Mesothelial cell of epicardium (in vitro differentiated cells): ENCODE data around the gene AARS2. TPM values are rescaled to one million over a fixed set of nuclear protein-coding genes. Genes with fewer than 3 reads are reported as not detected.
"Not testable (repeated sequence)": the region's sequence is repeated elsewhere in the genome, so short reads cannot be mapped to it uniquely, and the experiment has no call there.

Experiments
- DNase-seq, 2 experiments: peaks; one replicate each; pipeline ENCODE4 v3.0.0; 2021; ENCODE audit warnings: low spot score in 2 of 2; ENCODE audit not compliant: unreplicated experiment in 2 of 2
- H3K27ac Mint-ChIP-seq: 2 replicates; pipeline ENCODE4 v1.8.0; 2021; ENCODE audit warnings: mixed read lengths
- H3K27me3 Mint-ChIP-seq: 2 replicates; pipeline ENCODE4 v1.8.0; 2021; ENCODE audit warnings: low read depth, mixed read lengths
- H3K36me3 Mint-ChIP-seq: 2 replicates; pipeline ENCODE4 v1.8.0; 2021; ENCODE audit warnings: mixed read lengths
- H3K4me1 Mint-ChIP-seq: 2 replicates; pipeline ENCODE4 v1.8.0; 2021; ENCODE audit warnings: mixed read lengths
- H3K4me3 Mint-ChIP-seq: 2 replicates; pipeline ENCODE4 v1.8.0; 2021; ENCODE audit warnings: mild to moderate bottlenecking, moderate library complexity, mixed read lengths
- H3K9me3 Mint-ChIP-seq: 2 replicates; pipeline ENCODE4 v1.8.0; 2021; ENCODE audit warnings: mixed read lengths
- total RNA-seq: library from RNA; stranded (reverse); gene quantifications from 3 replicates; pipeline ENCODE4 v1.2.1, GENCODE V29; 2021
- TF ChIP-seq, protein P1 (sequence below): fragments of 200-600 bp; sonication (generic); IDR thresholded peaks from one replicate; pipeline ENCODE4 v1.5.0; 2021; ENCODE audit warnings: antibody characterized with exemption; ENCODE audit not compliant: unreplicated experiment

Gene AARS2
- total RNA-seq, 1 donor from 2014 or later = 33.4 TPM

DNA sequence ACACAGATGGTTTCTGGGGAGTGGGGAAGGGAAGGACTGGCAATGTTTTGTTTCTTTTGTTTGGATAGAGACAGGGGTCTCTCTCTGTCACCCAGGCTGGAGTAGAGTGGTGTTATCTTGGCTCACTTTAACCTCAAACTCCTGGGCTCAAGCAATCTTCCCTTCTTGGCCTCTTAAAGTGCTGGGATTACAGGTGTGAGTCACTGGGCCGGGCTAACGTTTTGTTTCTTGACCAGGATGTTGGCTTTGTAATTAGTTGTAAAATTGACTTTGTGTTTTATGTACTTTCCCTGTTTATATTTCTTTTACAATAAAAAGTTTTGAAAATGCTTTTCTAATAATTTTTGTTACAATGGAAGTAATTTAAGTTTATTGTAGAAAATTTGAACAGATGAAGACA lies 40.2 kb upstream of the AARS2 start:
- Mint-ChIP-seq H3K4me3 (no peak overlapping the region), H3K27me3 (peaks cover 28% of the 10 kb centered on the region), H3K4me1 (no peaks in the 10 kb centered on the region), H3K27ac (no peak overlapping the region), H3K36me3 (no peaks in the 10 kb centered on the region), H3K9me3 (no peaks in the 10 kb centered on the region)
- TF ChIP-seq, protein P1, sequence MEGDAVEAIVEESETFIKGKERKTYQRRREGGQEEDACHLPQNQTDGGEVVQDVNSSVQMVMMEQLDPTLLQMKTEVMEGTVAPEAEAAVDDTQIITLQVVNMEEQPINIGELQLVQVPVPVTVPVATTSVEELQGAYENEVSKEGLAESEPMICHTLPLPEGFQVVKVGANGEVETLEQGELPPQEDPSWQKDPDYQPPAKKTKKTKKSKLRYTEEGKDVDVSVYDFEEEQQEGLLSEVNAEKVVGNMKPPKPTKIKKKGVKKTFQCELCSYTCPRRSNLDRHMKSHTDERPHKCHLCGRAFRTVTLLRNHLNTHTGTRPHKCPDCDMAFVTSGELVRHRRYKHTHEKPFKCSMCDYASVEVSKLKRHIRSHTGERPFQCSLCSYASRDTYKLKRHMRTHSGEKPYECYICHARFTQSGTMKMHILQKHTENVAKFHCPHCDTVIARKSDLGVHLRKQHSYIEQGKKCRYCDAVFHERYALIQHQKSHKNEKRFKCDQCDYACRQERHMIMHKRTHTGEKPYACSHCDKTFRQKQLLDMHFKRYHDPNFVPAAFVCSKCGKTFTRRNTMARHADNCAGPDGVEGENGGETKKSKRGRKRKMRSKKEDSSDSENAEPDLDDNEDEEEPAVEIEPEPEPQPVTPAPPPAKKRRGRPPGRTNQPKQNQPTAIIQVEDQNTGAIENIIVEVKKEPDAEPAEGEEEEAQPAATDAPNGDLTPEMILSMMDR = no peak
- no peak for DNase-seq

DNA sequence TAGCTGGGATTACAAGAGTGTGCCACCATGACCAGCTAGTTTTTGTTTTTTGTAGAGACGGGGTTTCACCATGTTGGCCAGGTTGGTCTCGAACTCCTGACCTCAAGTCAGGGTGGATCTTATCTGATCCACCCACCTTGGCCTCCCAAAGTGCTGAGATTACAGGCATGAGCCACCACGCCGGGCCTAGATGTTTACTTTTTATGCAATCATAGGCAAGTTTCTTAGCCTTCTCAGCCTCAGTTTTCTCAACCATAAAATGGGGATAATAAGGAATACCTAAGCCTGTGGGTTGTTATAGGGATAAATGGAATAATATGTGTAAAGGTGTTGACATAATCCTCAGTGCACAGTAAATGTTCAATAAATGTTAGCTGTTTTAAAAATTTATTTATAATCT lies 39.1 kb upstream of the AARS2 start:
- Mint-ChIP-seq H3K4me1 (no peaks in the 10 kb centered on the region), H3K9me3 (no peaks in the 10 kb centered on the region), H3K27ac (no peak overlapping the region), H3K36me3 (no peaks in the 10 kb centered on the region), H3K4me3 (no peak overlapping the region), H3K27me3 (peaks cover 20% of the 10 kb centered on the region)
- TF ChIP-seq, protein P1 = no peak
- no peak for DNase-seq

DNA sequence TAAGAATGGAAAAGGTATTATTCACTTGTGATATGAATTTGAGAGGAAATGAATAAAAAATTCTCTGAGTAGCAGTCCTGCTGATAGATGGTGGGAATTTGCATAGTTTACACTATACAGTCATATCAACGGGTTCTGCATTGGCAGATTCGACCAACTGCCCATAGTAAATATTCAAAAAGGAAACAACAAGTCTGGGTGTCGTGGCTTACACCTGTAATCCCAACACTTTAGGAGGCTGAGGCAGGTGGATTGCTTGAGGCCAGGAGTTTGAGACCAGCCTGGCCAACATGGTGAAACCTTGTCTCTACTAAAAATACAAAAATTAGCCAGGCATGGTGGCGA lies 37.5 kb upstream of the AARS2 start:
- H3K4me3 Mint-ChIP-seq, H3K27me3 Mint-ChIP-seq, H3K9me3 Mint-ChIP-seq, H3K36me3 Mint-ChIP-seq, H3K27ac Mint-ChIP-seq, DNase-seq, H3K4me1 Mint-ChIP-seq: not testable (repeated sequence)

DNA sequence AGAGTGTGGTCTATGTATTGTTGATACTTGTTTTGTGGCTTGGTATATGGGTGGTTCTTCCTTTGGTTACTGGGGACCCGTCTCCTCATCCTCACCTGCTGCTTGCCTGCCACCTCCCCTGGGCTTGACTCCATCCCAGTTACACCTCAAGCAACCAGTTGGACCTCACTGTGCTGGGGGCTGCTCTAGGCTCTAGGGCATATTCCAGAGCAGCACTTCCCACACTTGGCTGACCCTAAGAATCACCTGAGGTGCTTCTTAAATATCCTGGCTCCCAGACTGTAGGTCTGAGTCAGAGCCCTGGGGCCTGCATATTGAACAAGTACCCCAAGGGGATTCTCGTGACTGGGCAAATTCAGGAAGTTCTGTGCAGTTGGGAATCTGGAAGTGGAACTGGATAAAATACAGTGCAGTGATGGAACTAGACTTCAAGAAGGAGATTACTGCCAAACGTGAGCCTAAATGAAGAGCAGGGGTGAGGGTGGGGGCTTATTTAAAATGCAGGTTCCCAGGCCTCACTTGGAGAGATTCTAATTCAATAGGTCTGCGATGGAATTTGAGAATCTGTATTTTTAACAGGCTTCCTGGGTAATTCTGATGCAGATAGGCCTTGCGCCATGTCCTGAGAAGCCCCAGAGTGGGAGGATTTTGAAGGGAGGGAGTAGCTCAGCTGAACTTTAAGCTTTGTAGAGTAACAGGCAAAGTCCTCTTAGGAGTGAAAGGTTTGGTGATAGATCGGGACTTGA lies 36.9 kb upstream of the AARS2 start:
- H3K36me3 Mint-ChIP-seq = no peaks in the 10 kb centered on the region
- peaks cover 10% of the 10 kb centered on the region for H3K27me3 Mint-ChIP-seq
- no peaks in the 10 kb centered on the region for H3K4me1 Mint-ChIP-seq
- TF ChIP-seq, protein P1 = no peak
- no peak overlapping the region for H3K27ac Mint-ChIP-seq
- H3K4me3 Mint-ChIP-seq = no peak overlapping the region
- H3K9me3 Mint-ChIP-seq = no peaks in the 10 kb centered on the region
- DNase-seq = no peak

DNA sequence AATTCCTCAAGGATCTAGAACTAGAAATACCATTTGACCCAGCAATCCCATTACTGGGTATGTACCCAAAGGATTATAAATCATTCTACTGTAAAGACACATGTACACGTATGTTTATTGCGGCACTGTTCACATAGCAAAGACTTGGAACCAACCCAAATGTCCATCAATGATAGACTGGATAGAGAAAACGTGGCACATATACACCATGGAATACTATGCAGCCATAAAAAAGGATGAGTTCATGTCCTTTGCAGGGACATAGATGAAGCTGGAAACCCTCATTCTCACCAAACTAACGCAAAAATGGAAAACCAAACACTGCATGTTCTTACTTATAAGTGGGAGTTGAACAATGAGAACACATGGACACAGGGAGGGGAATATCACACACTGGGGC lies 33.7 kb upstream of the AARS2 start:
- not testable (repeated sequence) for H3K36me3 Mint-ChIP-seq, DNase-seq, H3K4me3 Mint-ChIP-seq, H3K27ac Mint-ChIP-seq, H3K4me1 Mint-ChIP-seq, H3K9me3 Mint-ChIP-seq
- H3K27me3 Mint-ChIP-seq = peaks cover 41% of the 10 kb centered on the region

DNA sequence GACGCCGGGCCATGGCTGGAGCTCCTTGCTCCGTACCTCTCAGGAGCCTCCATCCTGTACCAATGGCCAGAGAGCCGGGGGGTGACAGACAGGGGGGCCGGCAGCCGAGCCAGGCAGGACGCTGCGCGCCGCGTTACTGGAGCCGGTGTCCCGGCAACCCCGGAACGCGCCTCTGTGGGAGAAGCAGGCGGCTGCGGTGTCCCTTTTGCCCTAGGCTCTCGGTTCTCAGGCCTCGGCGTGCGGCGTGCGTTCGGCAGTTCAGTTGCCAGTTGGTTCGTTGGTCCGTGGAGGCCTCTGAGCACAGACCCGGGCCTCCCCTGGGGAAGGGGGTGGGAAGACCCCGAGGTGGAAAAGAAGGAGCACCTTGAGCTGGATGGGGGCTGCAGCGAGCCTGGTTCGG lies 29.3 kb upstream of the AARS2 start, which contains the start of gene SPATS1:
Gene SPATS1 (plus strand): TSS at position 162 of the 400 bp plus-strand sequence. CDS start 446 bp downstream, outside the sequence.
- no peaks in the 10 kb centered on the region for H3K36me3 Mint-ChIP-seq
- TF ChIP-seq, protein P1 = no peak
- H3K4me3 Mint-ChIP-seq = no peak within 1 kb of the TSS
- DNase-seq = no peak
- peaks cover 47% of the 10 kb centered on the region for H3K27me3 Mint-ChIP-seq
- no peaks in the 10 kb centered on the region for H3K4me1 Mint-ChIP-seq
- no peaks in the 10 kb centered on the region for H3K9me3 Mint-ChIP-seq
- no peak within 1 kb of the TSS for H3K27ac Mint-ChIP-seq

DNA sequence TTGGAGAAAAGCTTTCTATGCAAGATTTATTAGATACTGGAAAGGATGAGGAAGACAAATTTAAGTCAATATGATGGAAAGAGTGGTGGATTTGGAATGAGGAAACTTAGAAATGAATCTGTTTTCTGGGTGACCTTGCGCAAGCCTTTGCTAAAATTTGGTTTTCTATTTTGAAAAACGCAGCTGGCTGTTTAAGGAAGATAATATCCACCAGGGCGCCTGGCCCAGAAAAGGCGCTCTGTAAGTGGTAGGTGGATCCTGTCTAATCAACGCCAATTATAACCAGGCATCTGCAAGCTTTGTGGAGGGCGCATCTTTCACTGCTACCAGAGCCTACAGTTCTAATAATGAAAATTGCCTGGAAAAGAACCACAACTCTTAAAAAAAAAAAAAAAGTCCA lies 28.9 kb upstream of the AARS2 start:
- H3K4me3 Mint-ChIP-seq = no peak overlapping the region
- no peaks in the 10 kb centered on the region for H3K36me3 Mint-ChIP-seq
- DNase-seq = no peak
- no peak overlapping the region for H3K27ac Mint-ChIP-seq
- no peaks in the 10 kb centered on the region for H3K9me3 Mint-ChIP-seq
- peaks cover 47% of the 10 kb centered on the region for H3K27me3 Mint-ChIP-seq
- TF ChIP-seq, protein P1 = no peak
- no peaks in the 10 kb centered on the region for H3K4me1 Mint-ChIP-seq
